GM23338 (cell line): ENCODE measurements around the gene MICALL2. TPM values are rescaled to one million over a fixed set of nuclear protein-coding genes. Genes with fewer than 3 reads are reported as not detected.

ENCODE experiments used
- CREB1 ChIP-seq: fragments of 250-450 bp; sonication (Bioruptor Pico); IDR thresholded peaks from 2 replicates; pipeline ENCODE4 v1.5.0; 2020; ENCODE audit warnings: low read depth, mild to moderate bottlenecking, moderate library complexity
- EZH2 ChIP-seq: fragments of 200-600 bp; sonication (generic); IDR thresholded peaks from one replicate; pipeline ENCODE4 v1.8.0; 2017; ENCODE audit warnings: antibody characterized with exemption, mild to moderate bottlenecking, low read depth; ENCODE audit not compliant: unreplicated experiment
- EZH2phosphoT487 ChIP-seq: fragments of 200-600 bp; sonication (generic); IDR thresholded peaks from one replicate; pipeline ENCODE4 v1.8.1; 2018; ENCODE audit warnings: antibody characterized with exemption; ENCODE audit not compliant: unreplicated experiment
- JUNB ChIP-seq: IDR thresholded peaks from one replicate; pipeline ENCODE4 v1.6.1; 2016; ENCODE audit warnings: antibody characterized with exemption; ENCODE audit not compliant: unreplicated experiment
- NANOG ChIP-seq: IDR thresholded peaks from 2 replicates; pipeline ENCODE4 v1.6.1; 2016; ENCODE audit warnings: antibody characterized with exemption, borderline replicate concordance
- POLR2AphosphoS5 ChIP-seq: IDR thresholded peaks from 2 replicates; pipeline ENCODE4 v1.6.1; 2016; ENCODE audit warnings: antibody characterized with exemption, low read depth
- STAT1 ChIP-seq: IDR thresholded peaks from one replicate; pipeline ENCODE4 v1.6.1; 2016; ENCODE audit warnings: antibody characterized with exemption; ENCODE audit not compliant: unreplicated experiment
- ZNF114 ChIP-seq: fragments of 250-450 bp; sonication (Bioruptor Pico); IDR thresholded peaks from 2 replicates; pipeline ENCODE4 v1.5.0; 2020; ENCODE audit warnings: mild to moderate bottlenecking, moderate library complexity
- ZNF331 ChIP-seq: fragments of 250-450 bp; sonication (Bioruptor Pico); IDR thresholded peaks from 2 replicates; pipeline ENCODE4 v1.5.0; 2020; ENCODE audit warnings: low read depth, mild to moderate bottlenecking, moderate library complexity
- ZNF462 ChIP-seq: fragments of 250-450 bp; sonication (Bioruptor Pico); IDR thresholded peaks from 2 replicates; pipeline ENCODE4 v1.5.0; 2020; ENCODE audit warnings: mild to moderate bottlenecking, moderate library complexity
- polyA plus RNA-seq: library from polyadenylated mRNA; unstranded; fragments of >200 nt; fragmentation: Nextera tagmentation; extraction: Ambion mirVana; gene quantifications from 2 replicates; pipeline ENCODE4 v1.2.1, GENCODE V29; 2016
- total RNA-seq: library from RNA; depleted of rRNA; stranded (reverse); fragments of >200 nt; shearing (Covaris generic); gene quantifications from 2 replicates; pipeline ENCODE4 v1.2.3, GENCODE V29; 2014
- TF ChIP-seq, protein P1 (sequence below): IDR thresholded peaks from 2 replicates; pipeline ENCODE4 v1.6.1; 2016; ENCODE audit warnings: antibody characterized with exemption
- TF ChIP-seq, protein P2 (sequence below), 2 experiments: fragments of 200-600 bp in 1 of 2; sonication (generic) in 1 of 2; conservative IDR thresholded peaks; 2 replicates each; pipeline versions ENCODE4 v1.5.1 to v1.6.1; 2016 to 2017; ENCODE audit warnings: antibody characterized with exemption in 2 of 2, low read depth in 2 of 2, mild to moderate bottlenecking in 2 of 2, moderate library complexity in 1 of 2

The MICALL2 gene
- total and polyA plus RNA-seq, 2 experiments from 2014 or later = 7.0 to 13.0 TPM

GRCh38 chr7:1500064-1500807, 41.0 kb upstream of the MICALL2 start (continued):
- no peak for TF ChIP-seq ZNF462 (CRISPR knock-in tag)
- TF ChIP-seq ZNF331 (CRISPR knock-in tag) = no peak
- TF ChIP-seq JUNB = no peak
- no peak for TF ChIP-seq STAT1
- TF ChIP-seq NANOG = no peak
- TF ChIP-seq, protein P1, sequence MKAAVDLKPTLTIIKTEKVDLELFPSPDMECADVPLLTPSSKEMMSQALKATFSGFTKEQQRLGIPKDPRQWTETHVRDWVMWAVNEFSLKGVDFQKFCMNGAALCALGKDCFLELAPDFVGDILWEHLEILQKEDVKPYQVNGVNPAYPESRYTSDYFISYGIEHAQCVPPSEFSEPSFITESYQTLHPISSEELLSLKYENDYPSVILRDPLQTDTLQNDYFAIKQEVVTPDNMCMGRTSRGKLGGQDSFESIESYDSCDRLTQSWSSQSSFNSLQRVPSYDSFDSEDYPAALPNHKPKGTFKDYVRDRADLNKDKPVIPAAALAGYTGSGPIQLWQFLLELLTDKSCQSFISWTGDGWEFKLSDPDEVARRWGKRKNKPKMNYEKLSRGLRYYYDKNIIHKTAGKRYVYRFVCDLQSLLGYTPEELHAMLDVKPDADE = no peak
- TF ChIP-seq EZH2 = no peak
- no peak for TF ChIP-seq EZH2phosphoT487
- TF ChIP-seq POLR2AphosphoS5 = no peak
- TF ChIP-seq ZNF114 (CRISPR knock-in tag) = no peak
- TF ChIP-seq, protein P2, sequence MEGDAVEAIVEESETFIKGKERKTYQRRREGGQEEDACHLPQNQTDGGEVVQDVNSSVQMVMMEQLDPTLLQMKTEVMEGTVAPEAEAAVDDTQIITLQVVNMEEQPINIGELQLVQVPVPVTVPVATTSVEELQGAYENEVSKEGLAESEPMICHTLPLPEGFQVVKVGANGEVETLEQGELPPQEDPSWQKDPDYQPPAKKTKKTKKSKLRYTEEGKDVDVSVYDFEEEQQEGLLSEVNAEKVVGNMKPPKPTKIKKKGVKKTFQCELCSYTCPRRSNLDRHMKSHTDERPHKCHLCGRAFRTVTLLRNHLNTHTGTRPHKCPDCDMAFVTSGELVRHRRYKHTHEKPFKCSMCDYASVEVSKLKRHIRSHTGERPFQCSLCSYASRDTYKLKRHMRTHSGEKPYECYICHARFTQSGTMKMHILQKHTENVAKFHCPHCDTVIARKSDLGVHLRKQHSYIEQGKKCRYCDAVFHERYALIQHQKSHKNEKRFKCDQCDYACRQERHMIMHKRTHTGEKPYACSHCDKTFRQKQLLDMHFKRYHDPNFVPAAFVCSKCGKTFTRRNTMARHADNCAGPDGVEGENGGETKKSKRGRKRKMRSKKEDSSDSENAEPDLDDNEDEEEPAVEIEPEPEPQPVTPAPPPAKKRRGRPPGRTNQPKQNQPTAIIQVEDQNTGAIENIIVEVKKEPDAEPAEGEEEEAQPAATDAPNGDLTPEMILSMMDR (conservative IDR thresholded peaks at IDR 0.05; ENCODE audit: low read depth in 2 of 2) = no peak
- TF ChIP-seq CREB1 = no peak
